Mesenchymal stem cell (in vitro differentiated cells and primary cell): Measurements from ENCODE around the gene SLFN13.
"Not testable (repeated sequence)": the region's sequence is repeated elsewhere in the genome, so short reads cannot be mapped to it uniquely, and the experiment has no call there.

Experiments used
- DNase-seq: peaks from one replicate; pipeline ENCODE4 v3.0.0-alpha.2; 2013
- H2AFZ ChIP-seq: one replicate; pipeline ENCODE4 v1.6.1; 2013; ENCODE audit warnings: low read depth, mild to moderate bottlenecking, control low read depth, inconsistent platforms, low read length, moderate library complexity
- H2AK5ac ChIP-seq: 2 replicates; pipeline ENCODE4 v1.6.1; 2013; ENCODE audit warnings: low read length, moderate library complexity, mild to moderate bottlenecking, inconsistent platforms; ENCODE audit not compliant: severe bottlenecking
- H2BK120ac ChIP-seq: one replicate; pipeline ENCODE4 v1.6.1; 2013; ENCODE audit warnings: low read depth, mild to moderate bottlenecking, inconsistent platforms, low read length, moderate library complexity
- H2BK12ac ChIP-seq, 2 experiments: one replicate each; pipeline ENCODE4 v1.6.1; 2013; ENCODE audit warnings: inconsistent platforms in 2 of 2, low read length in 2 of 2, mild to moderate bottlenecking in 2 of 2, moderate library complexity in 2 of 2, control low read depth in 1 of 2
- H2BK15ac ChIP-seq: one replicate; pipeline ENCODE4 v1.6.1; 2013; ENCODE audit warnings: mild to moderate bottlenecking, low read depth, inconsistent platforms; ENCODE audit not compliant: poor library complexity, severe bottlenecking
- H2BK5ac ChIP-seq: 2 replicates; pipeline ENCODE4 v1.6.1; 2013; ENCODE audit warnings: low read depth, mild to moderate bottlenecking, low read length, control low read depth, inconsistent platforms; ENCODE audit not compliant: poor library complexity, severe bottlenecking
- H3K14ac ChIP-seq, 2 experiments: one replicate each; pipeline ENCODE4 v1.6.1; 2013; ENCODE audit warnings: inconsistent platforms in 2 of 2, low read length in 2 of 2, control low read depth in 1 of 2, mild to moderate bottlenecking in 1 of 2, moderate library complexity in 1 of 2
- H3K18ac ChIP-seq, 2 experiments: one replicate each; pipeline ENCODE4 v1.6.1; 2013; ENCODE audit warnings: inconsistent platforms in 2 of 2, low read length in 2 of 2, control low read depth in 1 of 2, low read depth in 1 of 2, mild to moderate bottlenecking in 1 of 2
- H3K23ac ChIP-seq, 2 experiments: one replicate each; pipeline ENCODE4 v1.6.1; 2013; ENCODE audit warnings: inconsistent platforms in 2 of 2, low read length in 2 of 2, mild to moderate bottlenecking in 2 of 2, moderate library complexity in 2 of 2, control low read depth in 1 of 2
- H3K27ac ChIP-seq: 2 replicates; pipeline ENCODE4 v1.5.1; 2013; ENCODE audit warnings: mild to moderate bottlenecking, moderate library complexity, low read length, control low read depth, inconsistent platforms; ENCODE audit not compliant: poor library complexity, severe bottlenecking
- H3K27me3 ChIP-seq, 2 experiments: 2 replicates each; pipeline versions ENCODE4 v1.6.1 to v1.7.0; 2013; ENCODE audit warnings: low read length in 2 of 2, mild to moderate bottlenecking in 2 of 2, moderate library complexity in 2 of 2, control low read depth in 1 of 2, inconsistent platforms in 1 of 2; ENCODE audit not compliant: control insufficient read depth in 1 of 2, insufficient read depth in 1 of 2
- H3K36me3 ChIP-seq, 2 experiments: 2 replicates each; pipeline versions ENCODE4 v1.6.1 to v1.7.0; 2013; ENCODE audit warnings: low read length in 2 of 2, control low read depth in 1 of 2, inconsistent platforms in 1 of 2, low read depth in 1 of 2, mild to moderate bottlenecking in 1 of 2; ENCODE audit not compliant: insufficient read depth in 2 of 2, control insufficient read depth in 1 of 2
- H3K4ac ChIP-seq, 2 experiments: one replicate each; pipeline ENCODE4 v1.6.1; 2013; ENCODE audit warnings: inconsistent platforms in 2 of 2, low read length in 2 of 2, mild to moderate bottlenecking in 2 of 2, moderate library complexity in 2 of 2, control low read depth in 1 of 2, low read depth in 1 of 2
- H3K4me1 ChIP-seq: 2 replicates; pipeline ENCODE4 v1.6.1; 2013; ENCODE audit warnings: low read depth, low read length, control low read depth; ENCODE audit not compliant: control insufficient read depth, insufficient read depth
- H3K4me2 ChIP-seq: 2 replicates; pipeline ENCODE4 v1.6.1; 2013; ENCODE audit warnings: low read length, mild to moderate bottlenecking, inconsistent platforms; ENCODE audit not compliant: poor library complexity, severe bottlenecking
- H3K4me3 ChIP-seq, 2 experiments: 2 replicates each; pipeline versions ENCODE4 v1.5.1 to v1.7.0; 2013; ENCODE audit warnings: low read length in 2 of 2, mild to moderate bottlenecking in 2 of 2, control low read depth in 1 of 2, low read depth in 1 of 2; ENCODE audit not compliant: insufficient read depth in 1 of 2
- H3K79me1 ChIP-seq: replicated peaks from 2 replicates; pipeline ENCODE4 v1.6.1; 2013; ENCODE audit warnings: mild to moderate bottlenecking, control low read depth, low read length, inconsistent platforms; ENCODE audit not compliant: poor library complexity, severe bottlenecking
- H3K9ac ChIP-seq: 2 replicates; pipeline ENCODE4 v1.7.0; 2013; ENCODE audit warnings: mild to moderate bottlenecking, low read length, moderate library complexity
- H3K9me3 ChIP-seq: 2 replicates; pipeline ENCODE4 v1.7.0; 2013; ENCODE audit warnings: mild to moderate bottlenecking, low read length; ENCODE audit not compliant: control insufficient read depth
- H4K8ac ChIP-seq: one replicate; pipeline ENCODE4 v1.6.1; 2013; ENCODE audit warnings: inconsistent platforms, mild to moderate bottlenecking, low read length, moderate library complexity
- H4K91ac ChIP-seq: one replicate; pipeline ENCODE4 v1.6.1; 2013; ENCODE audit warnings: mild to moderate bottlenecking, low read length, inconsistent platforms
- WGBS: methylation state at CpG from one replicate; pipeline ENCODE4 v1.1.7; 2013; ENCODE audit warnings: mixed read lengths; 5-methylcytosine and 5-hydroxymethylcytosine counted together

Gene SLFN13

DNA sequence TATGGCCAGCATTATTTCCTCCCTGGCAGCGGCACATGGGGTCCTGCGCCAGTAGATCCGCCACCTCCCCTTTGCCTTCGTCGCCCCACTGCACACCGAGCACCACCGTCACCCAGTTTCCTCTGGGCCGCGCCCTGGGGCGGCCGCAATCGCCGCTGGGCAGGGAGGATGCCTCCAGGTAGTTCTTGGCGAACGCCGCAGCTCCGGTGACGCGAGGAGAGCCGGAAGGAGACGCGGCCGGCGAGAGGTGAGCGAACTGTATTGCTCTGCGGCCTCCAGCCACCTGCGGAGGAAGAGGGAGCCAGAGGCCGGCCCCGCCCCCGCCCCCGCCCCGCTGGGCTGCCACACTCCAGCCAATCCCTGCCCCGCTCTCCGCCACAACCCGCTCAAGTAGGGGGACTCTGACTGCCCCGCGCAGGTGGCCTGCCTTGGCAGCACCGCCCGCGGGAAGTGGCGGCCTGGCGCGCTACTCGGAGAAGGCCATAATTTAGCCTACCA lies 11.8 kb upstream of the SLFN13 start:
- Histone ChIP-seq H3K23ac (no peak overlapping the region), H2BK12ac (no peak overlapping the region), H2BK120ac (no peak overlapping the region), H3K79me1 (no peaks in the 10 kb centered on the region), H3K4me1 (peaks cover 5% of the 10 kb centered on the region), H3K9me3 (no peaks in the 10 kb centered on the region), H3K36me3 (no peaks in the 10 kb centered on the region), H3K14ac (no peak overlapping the region), H3K9ac (no peak overlapping the region), H3K27me3 (peaks cover 53 to 56% of the 10 kb centered on the region in 2 experiments), H2BK15ac (no peak overlapping the region), H2AFZ (no peak overlapping the region), H3K18ac (no peak overlapping the region), H4K8ac (no peak overlapping the region), H3K4ac (no peak overlapping the region), H3K4me2 (peak overlapping the region; percentile 41), H2BK5ac (no peak overlapping the region), H3K4me3 (peak overlapping the region; percentile 13 to 46), H3K27ac (no peak overlapping the region), H4K91ac (no peak overlapping the region), H2AK5ac (no peak overlapping the region)
- WGBS = 3% methylated on average over 40 of the region's 44 CpGs
- no peak for DNase-seq

DNA sequence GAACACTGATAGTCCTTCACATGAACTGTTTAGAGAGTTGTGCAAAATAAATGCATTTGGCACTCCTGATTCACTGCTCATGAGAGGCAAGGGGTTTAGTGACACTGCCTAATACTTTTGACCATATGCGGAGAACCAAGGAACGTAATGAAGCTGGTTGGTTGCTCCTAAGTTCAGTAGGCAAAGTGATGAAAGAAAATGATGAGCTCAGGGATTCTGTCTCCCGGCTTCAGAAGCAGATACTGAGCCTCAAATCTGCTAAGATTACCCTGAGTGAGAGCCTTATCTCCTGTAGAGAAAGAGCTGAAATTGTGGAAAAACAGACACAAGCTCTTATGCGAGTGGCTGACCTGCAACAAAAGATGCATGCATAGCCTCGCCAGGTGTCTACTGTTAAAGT lies 5.5 kb upstream of the SLFN13 start:
- H3K9me3 ChIP-seq, H2BK120ac ChIP-seq, H3K4me3 ChIP-seq, H2BK15ac ChIP-seq, H3K27ac ChIP-seq, H3K4ac ChIP-seq, H4K91ac ChIP-seq, H3K18ac ChIP-seq, H2AK5ac ChIP-seq, H3K79me1 ChIP-seq, H3K14ac ChIP-seq, H3K23ac ChIP-seq, DNase-seq, H2BK5ac ChIP-seq, H4K8ac ChIP-seq, H3K4me2 ChIP-seq, H3K36me3 ChIP-seq, H2AFZ ChIP-seq, H3K4me1 ChIP-seq, H3K9ac ChIP-seq, H2BK12ac ChIP-seq: not testable (repeated sequence)
- WGBS = 75% methylated on average over 5 of the region's 5 CpGs
- H3K27me3 ChIP-seq = peaks cover 43 to 45% of the 10 kb centered on the region in 2 experiments

DNA sequence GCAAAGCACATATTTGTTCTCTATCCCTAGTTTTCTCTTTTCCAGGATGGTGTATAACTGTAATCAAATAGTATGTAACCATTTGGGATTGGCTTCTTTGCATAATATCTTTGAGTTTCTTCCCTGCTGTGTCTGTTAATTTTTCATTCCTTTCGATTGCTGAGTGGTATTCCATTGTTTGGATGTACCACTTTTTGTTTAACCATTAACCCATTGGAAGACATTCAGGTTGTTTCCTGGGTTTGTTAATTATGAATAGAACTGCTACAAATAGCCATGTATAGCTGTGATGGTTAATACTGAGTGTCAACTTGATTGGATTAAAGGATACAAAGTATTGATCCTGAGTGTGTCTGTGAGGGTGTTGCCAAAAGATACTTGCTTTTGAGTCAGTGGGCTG lies 4.6 kb upstream of the SLFN13 start:
- Histone ChIP-seq H4K91ac (no peak overlapping the region), H3K4me3 (no peak overlapping the region), H3K4ac (no peak overlapping the region), H3K4me1 (peaks cover 14% of the 10 kb centered on the region), H2AK5ac (no peak overlapping the region), H3K4me2 (no peak overlapping the region), H3K14ac (no peak overlapping the region), H3K9ac (no peak overlapping the region), H2BK15ac (no peak overlapping the region), H3K9me3 (no peaks in the 10 kb centered on the region), H3K27me3 (peaks cover 45 to 46% of the 10 kb centered on the region in 2 experiments), H4K8ac (no peak overlapping the region), H2BK12ac (no peak overlapping the region), H3K79me1 (no peaks in the 10 kb centered on the region), H2AFZ (no peak overlapping the region), H3K36me3 (no peaks in the 10 kb centered on the region), H3K23ac (no peak overlapping the region), H2BK120ac (no peak overlapping the region), H3K18ac (no peak overlapping the region), H3K27ac (no peak overlapping the region), H2BK5ac (no peak overlapping the region)
- WGBS = 64% methylated on average over 1 of the region's 1 CpG
- DNase-seq = no peak

DNA sequence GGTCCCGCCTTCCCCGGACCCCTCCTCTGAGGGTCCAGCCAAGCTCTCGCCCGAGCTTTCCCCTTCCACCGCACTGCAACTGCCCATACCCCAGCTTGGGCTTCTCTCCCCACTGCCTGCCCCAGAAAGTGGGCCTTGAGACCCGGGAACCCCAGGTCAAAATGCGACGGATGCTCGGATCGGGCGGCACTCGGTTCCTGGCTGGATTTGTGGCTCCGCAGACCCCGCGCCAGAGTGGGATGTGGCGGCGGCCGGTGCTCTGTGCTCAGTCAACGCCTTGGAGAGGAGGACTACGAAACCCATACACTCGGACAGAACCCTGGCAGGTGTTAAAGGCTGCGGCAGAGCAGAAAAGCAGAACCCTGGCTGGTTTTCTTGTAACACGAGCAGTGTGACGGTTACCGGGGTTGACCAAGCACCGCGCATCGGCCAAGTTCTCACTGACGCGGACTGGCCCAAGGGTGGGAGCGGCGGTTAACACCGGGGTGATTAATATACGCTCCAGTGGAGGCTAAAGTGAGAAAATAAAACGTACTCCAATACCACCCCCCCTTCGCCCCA lies 885 bp upstream of the SLFN13 start:
- Histone ChIP-seq H3K23ac (no peak overlapping the region), H3K4me1 (peaks cover 15% of the 10 kb centered on the region), H2AFZ (no peak overlapping the region), H3K27ac (no peak overlapping the region), H3K4me2 (peak overlapping the region; percentile 91), H3K9me3 (no peaks in the 10 kb centered on the region), H2BK12ac (no peak overlapping the region), H3K79me1 (no peaks in the 10 kb centered on the region), H3K14ac (no peak overlapping the region), H2BK5ac (no peak overlapping the region), H2BK15ac (no peak overlapping the region), H3K4me3 (peak overlapping the region; percentile 32 to 81), H4K91ac (no peak overlapping the region), H3K27me3 (peaks cover 30 to 60% of the 10 kb centered on the region in 2 experiments), H3K36me3 (no peaks in the 10 kb centered on the region), H4K8ac (no peak overlapping the region), H3K18ac (no peak overlapping the region), H3K9ac (no peak overlapping the region), H2BK120ac (no peak overlapping the region), H3K4ac (no peak overlapping the region), H2AK5ac (no peak overlapping the region)
- WGBS = 4% methylated on average over 28 of the region's 36 CpGs
- peak; percentile 3 for DNase-seq
